Activated CD4-positive, alpha-beta memory T cell treated with anti-CD3 and anti-CD28 coated beads, Interleukin-2, amount 10 ng/mL, durations not matched to agents 7 days and 5 days (primary cell): ENCODE measurements around the gene EXOC7. TPM values are rescaled to one million over a fixed set of nuclear protein-coding genes. Genes with fewer than 3 reads are reported as not detected.
A peak's percentile ranks its signal among the peaks of the same experiment; 100 is the strongest.
"Not testable (repeated sequence)": the region's sequence is repeated elsewhere in the genome, so short reads cannot be mapped to it uniquely, and the experiment has no call there.

Source experiments
- CTCF ChIA-PET: fragments of 350-600 bp; sonication (Branson Sonifier 250); formaldehyde crosslinking; loops from one replicate; lab custom pipeline; 2021; ENCODE audit warnings: antibody characterized with exemption, inconsistent platforms; lab: Charles Lee
- POLR2A ChIA-PET: fragments of 350-600 bp; sonication (Branson Sonifier 250); formaldehyde crosslinking; loops from one replicate; lab custom pipeline; 2021; ENCODE audit warnings: antibody characterized with exemption; lab: Charles Lee
- DNase-seq: peaks from one replicate; pipeline ENCODE4 v3.0.0-alpha.2; 2020
- H3K27ac Mint-ChIP-seq: one replicate; pipeline ENCODE4 v1.8.0; 2021; ENCODE audit warnings: mild to moderate bottlenecking, mixed read lengths
- H3K27me3 Mint-ChIP-seq: one replicate; pipeline ENCODE4 v1.8.0; 2021; ENCODE audit warnings: mixed read lengths
- H3K36me3 Mint-ChIP-seq: one replicate; pipeline ENCODE4 v1.8.0; 2021; ENCODE audit warnings: low read depth, mixed read lengths
- H3K4me1 Mint-ChIP-seq: one replicate; pipeline ENCODE4 v1.8.0; 2021; ENCODE audit warnings: mixed read lengths
- H3K4me3 Mint-ChIP-seq: one replicate; pipeline ENCODE4 v1.8.0; 2021; ENCODE audit warnings: mild to moderate bottlenecking, mixed read lengths
- H3K9me3 Mint-ChIP-seq: one replicate; pipeline ENCODE4 v1.8.0; 2021; ENCODE audit warnings: mixed read lengths
- total RNA-seq, 2 experiments: library from RNA; stranded (reverse); gene quantifications; one replicate each; pipeline ENCODE4 v1.2.3, GENCODE V29; 2021

The EXOC7 gene
- total RNA-seq, 2 experiments from 2014 or later, result 119 to 120 TPM

GRCh38 chr17:76080768-76081287 lies 22.8 kb downstream of the EXOC7 start:
- ChIA-PET POLR2A (interaction anchor here (1.7 to 2.0 kb wide), 2 partner anchors 17 to 23 kb away, joined by 7 to 8 read pairs; partner anchors contain the start of gene EXOC7), CTCF (interaction anchor here (0.6 kb wide), 1 partner anchor 75 kb away, joined by 3 read pairs; no protein-coding TSS in a partner anchor)
- Mint-ChIP-seq H3K4me1 (peaks cover 15% of the 10 kb centered on the region), H3K4me3 (no peak overlapping the region), H3K27ac (no peak overlapping the region), H3K36me3 (peaks cover 22% of the 10 kb centered on the region), H3K9me3 (no peaks in the 10 kb centered on the region), H3K27me3 (peaks cover 36% of the 10 kb centered on the region)
- DNase-seq, result no peak

- H3K4me3 Mint-ChIP-seq, result no peak overlapping the region
- POLR2A ChIA-PET, result interaction anchor here (1.7 to 2.0 kb wide), 2 partner anchors 17 to 23 kb away, joined by 7 to 8 read pairs; partner anchors contain the start of gene EXOC7
- CTCF ChIA-PET, result interaction anchor here (1.0 to 1.4 kb wide), 2 partner anchors 66 to 77 kb away, joined by 3 to 4 read pairs; no protein-coding TSS in a partner anchor
- peaks cover 21% of the 10 kb centered on the region for H3K4me1 Mint-ChIP-seq
- no peaks in the 10 kb centered on the region for H3K9me3 Mint-ChIP-seq
- H3K27me3 Mint-ChIP-seq, result peaks cover 43% of the 10 kb centered on the region
- H3K27ac Mint-ChIP-seq, result no peak overlapping the region
- peaks cover 15% of the 10 kb centered on the region for H3K36me3 Mint-ChIP-seq
- no peak for DNase-seq
These were observed 23.4 kb downstream of the EXOC7 start for GRCh38 chr17:76079956-76080767.

GRCh38 chr17:76079535-76079955 lies 24.0 kb downstream of the EXOC7 start:
- CTCF ChIA-PET, result interaction anchor here (1.0 to 1.4 kb wide), 2 partner anchors 65 to 76 kb away, joined by 3 to 4 read pairs; no protein-coding TSS in a partner anchor
- POLR2A ChIA-PET, result interaction anchor here (1.7 to 2.0 kb wide), 2 partner anchors 16 to 24 kb away, joined by 7 to 8 read pairs; partner anchors contain the start of gene EXOC7
- Mint-ChIP-seq H3K27ac (no peak overlapping the region), H3K9me3 (no peaks in the 10 kb centered on the region), H3K36me3 (peaks cover 11% of the 10 kb centered on the region), H3K4me3 (no peak overlapping the region), H3K27me3 (peaks cover 48% of the 10 kb centered on the region), H3K4me1 (peaks cover 25% of the 10 kb centered on the region)
- DNase-seq, result no peak

GRCh38 chr17:76078860-76079534 lies 24.6 kb downstream of the EXOC7 start, which contains the start of gene ZACN:
Gene ZACN (plus strand): TSS chr17:76079182. CDS start chr17:76079265, 83 bp downstream.
- no peak within 1 kb of the TSS for H3K27ac Mint-ChIP-seq
- POLR2A ChIA-PET, result interaction anchor here (1.7 kb wide), 1 partner anchor 16 kb away, joined by 8 read pairs; no protein-coding TSS in a partner anchor
- H3K27me3 Mint-ChIP-seq, result peaks cover 50% of the 10 kb centered on the region
- CTCF ChIA-PET, result interaction anchor here (1.0 to 1.4 kb wide), 2 partner anchors 65 to 75 kb away, joined by 3 to 4 read pairs; no protein-coding TSS in a partner anchor
- H3K36me3 Mint-ChIP-seq, result peaks cover 5% of the 10 kb centered on the region
- H3K4me3 Mint-ChIP-seq, result no peak within 1 kb of the TSS
- H3K9me3 Mint-ChIP-seq, result no peaks in the 10 kb centered on the region
- H3K4me1 Mint-ChIP-seq, result peaks cover 25% of the 10 kb centered on the region
- DNase-seq, result no peak

- H3K36me3 Mint-ChIP-seq, H3K27ac Mint-ChIP-seq, H3K9me3 Mint-ChIP-seq, H3K4me3 Mint-ChIP-seq, DNase-seq: not testable (repeated sequence)
- POLR2A ChIA-PET, result interaction anchor here (1.3 kb wide), 1 partner anchor 196 kb away, joined by 4 read pairs; no protein-coding TSS in a partner anchor
- CTCF ChIA-PET, result interaction anchor here (1.7 kb wide), 1 partner anchor 202 kb away, joined by 6 read pairs; no protein-coding TSS in a partner anchor
- Mint-ChIP-seq H3K27me3 (peaks cover 53% of the 10 kb centered on the region), H3K4me1 (peaks cover 25% of the 10 kb centered on the region)
These were observed 25.2 kb downstream of the EXOC7 start for GRCh38 chr17:76078370-76078769.

- Mint-ChIP-seq H3K36me3 (peaks cover 4% of the 10 kb centered on the region), H3K9me3 (no peaks in the 10 kb centered on the region), H3K27ac (no peak overlapping the region), H3K4me3 (no peak overlapping the region), H3K27me3 (peaks cover 53% of the 10 kb centered on the region), H3K4me1 (peaks cover 28% of the 10 kb centered on the region)
- POLR2A ChIA-PET, result interaction anchor here (0.9 to 1.4 kb wide), 3 partner anchors 14 to 202 kb away, joined by 3 to 4 read pairs (median 4); no protein-coding TSS in a partner anchor
- CTCF ChIA-PET, result interaction anchor here (1.7 kb wide), 1 partner anchor 202 kb away, joined by 6 read pairs; no protein-coding TSS in a partner anchor
- no peak for DNase-seq
These were observed 25.9 kb downstream of the EXOC7 start for GRCh38 chr17:76077584-76078110.

GRCh38 chr17:76076765-76077583 lies 26.6 kb downstream of the EXOC7 start:
- H3K9me3 Mint-ChIP-seq, result no peaks in the 10 kb centered on the region
- peak overlapping the region; percentile 60 for H3K4me3 Mint-ChIP-seq
- peaks cover 7% of the 10 kb centered on the region for H3K36me3 Mint-ChIP-seq
- peaks cover 53% of the 10 kb centered on the region for H3K27me3 Mint-ChIP-seq
- peak; percentile 52 for DNase-seq
- peaks cover 30% of the 10 kb centered on the region for H3K4me1 Mint-ChIP-seq
- ChIA-PET POLR2A (interaction anchor here (0.9 to 1.4 kb wide), 3 partner anchors 14 to 203 kb away, joined by 3 to 4 read pairs (median 4); no protein-coding TSS in a partner anchor), CTCF (interaction anchor here (1.7 kb wide), 1 partner anchor 203 kb away, joined by 6 read pairs; no protein-coding TSS in a partner anchor)
- H3K27ac Mint-ChIP-seq, result no peak overlapping the region

GRCh38 chr17:76076146-76076764 lies 27.3 kb downstream of the EXOC7 start:
- Mint-ChIP-seq H3K4me3 (peak overlapping the region; percentile 60), H3K27me3 (peaks cover 53% of the 10 kb centered on the region), H3K4me1 (peaks cover 34% of the 10 kb centered on the region), H3K36me3 (peaks cover 9% of the 10 kb centered on the region), H3K27ac (no peak overlapping the region), H3K9me3 (no peaks in the 10 kb centered on the region)
- CTCF ChIA-PET, result interaction anchor here (0.9 kb wide), 1 partner anchor 62 kb away, joined by 4 read pairs; no protein-coding TSS in a partner anchor
- no peak for DNase-seq
- POLR2A ChIA-PET, result no interaction called here

- H3K27ac Mint-ChIP-seq, result no peak overlapping the region
- POLR2A ChIA-PET, result no interaction called here
- peaks cover 9% of the 10 kb centered on the region for H3K36me3 Mint-ChIP-seq
- H3K27me3 Mint-ChIP-seq, result peaks cover 53% of the 10 kb centered on the region
- H3K9me3 Mint-ChIP-seq, result no peaks in the 10 kb centered on the region
- peaks cover 40% of the 10 kb centered on the region for H3K4me1 Mint-ChIP-seq
- CTCF ChIA-PET, result interaction anchor here (0.9 kb wide), 1 partner anchor 61 kb away, joined by 4 read pairs; no protein-coding TSS in a partner anchor
- peak overlapping the region; percentile 21 for H3K4me3 Mint-ChIP-seq
- no peak for DNase-seq
These were observed 28.0 kb downstream of the EXOC7 start for GRCh38 chr17:76075364-76076145.
